VCaP (cell line): ENCODE data around the gene CHRNA7.

ENCODE experiments used
- H3K27ac ChIP-seq: fragments of 450-650 bp; 2 replicates; pipeline ENCODE4 v1.5.1; 2017
- CTCF ChIP-seq: fragments of 450-650 bp; conservative IDR thresholded peaks from 2 replicates; pipeline ENCODE4 v1.5.1; 2017; ENCODE audit warnings: mild to moderate bottlenecking, moderate library complexity

The CHRNA7 gene

GRCh38 chr15:32112101-32112500, 81.8 kb downstream of the CHRNA7 start:
- TF ChIP-seq CTCF: no peak
- no peak overlapping the region for H3K27ac ChIP-seq

- no peak for TF ChIP-seq CTCF
- no peak overlapping the region for H3K27ac ChIP-seq
These were observed 82.9 kb downstream of the CHRNA7 start for GRCh38 chr15:32113224-32113623.

- no peak for TF ChIP-seq CTCF
- no peak overlapping the region for H3K27ac ChIP-seq
These were observed 86.8 kb downstream of the CHRNA7 start for GRCh38 chr15:32117122-32117521.

- TF ChIP-seq CTCF: no peak
- no peak overlapping the region for H3K27ac ChIP-seq
These were observed 89.0 kb downstream of the CHRNA7 start for GRCh38 chr15:32119286-32119685.

GRCh38 chr15:32119694-32120330, 89.5 kb downstream of the CHRNA7 start:
- no peak overlapping the region for H3K27ac ChIP-seq
- no peak for TF ChIP-seq CTCF

- no peak for TF ChIP-seq CTCF
- H3K27ac ChIP-seq: no peak overlapping the region
These were observed 90.5 kb downstream of the CHRNA7 start for GRCh38 chr15:32120577-32121383.

GRCh38 chr15:32121384-32121695, 91.0 kb downstream of the CHRNA7 start:
- TF ChIP-seq CTCF: no peak
- no peak overlapping the region for H3K27ac ChIP-seq
